HepG2 (cell line): ENCODE results near the gene PEX7. TPM values are rescaled to one million over a fixed set of nuclear protein-coding genes. Genes with fewer than 3 reads are reported as not detected.
"Not testable (repeated sequence)": the region's sequence is repeated elsewhere in the genome, so short reads cannot be mapped to it uniquely, and the experiment has no call there.

Experiments
- ATAC-seq: fragments of 200-7000 bp; cut with Tn5 transposase; 3 replicates; pipeline ENCODE4 v1.9.1; 2020; ENCODE audit warnings: mild to moderate bottlenecking, moderate library complexity
- BruUV-seq: library from RNA; stranded (reverse); fragments of 400-500 nt; replicated peaks from 2 replicates; lab custom pipeline; 2021; lab: Mats Ljungman, UMichigan
- CTCF ChIA-PET: fragments of 300-600 bp; formaldehyde crosslinking; extraction: SDS; loops from one replicate; lab custom pipeline; 2021; ENCODE audit warnings: low total read pairs, inconsistent platforms, low intra/inter-chr PET ratio; lab: Yijun Ruan, JAX
- POLR2A ChIA-PET: fragments of 350-600 bp; sonication (Branson Sonifier 250); formaldehyde crosslinking; loops from one replicate; lab custom pipeline; 2020; ENCODE audit warnings: antibody characterized with exemption, inconsistent platforms; lab: Yijun Ruan, JAX
- DNase-seq: peaks from one replicate; pipeline ENCODE4 v3.0.0-alpha.2; 2015; ENCODE audit warnings: low spot score
- FAIRE-seq: peaks from 3 replicates; lab custom pipeline; 2011; peaks lifted over from hg19 to GRCh38; lab: Jason Lieb, UNC
- H2AFZ ChIP-seq: one replicate; pipeline ENCODE4 v1.6.1; 2011; ENCODE audit warnings: low read length, inconsistent platforms
- H3K27ac ChIP-seq: fragments of 300-600 bp; 3 replicates; pipeline ENCODE4 v1.8.0; 2011; ENCODE audit warnings: mixed run types, mild to moderate bottlenecking, mixed read lengths, low read length, inconsistent platforms; ENCODE audit not compliant: insufficient read depth; ENCODE audit errors: extremely low read length
- H3K27me3 ChIP-seq, 2 experiments: fragments of 200-600 bp in 1 of 2; 2 replicates in 1 of 2; 3 replicates in 1 of 2; pipeline versions ENCODE4 v1.6.0 to v1.8.0; 2011; ENCODE audit warnings: low read length in 2 of 2, mild to moderate bottlenecking in 2 of 2, moderate library complexity in 2 of 2, inconsistent platforms in 1 of 2; ENCODE audit not compliant: insufficient read depth in 2 of 2, control insufficient read depth in 1 of 2
- H3K36me3 ChIP-seq, 2 experiments: fragments of 200-600 bp in 1 of 2; replicated peaks in 1 of 2; 2 replicates in 1 of 2; 3 replicates in 1 of 2; pipeline versions ENCODE4 v1.5.1 to v1.8.0; 2011; ENCODE audit warnings: low read length in 2 of 2, inconsistent platforms in 1 of 2; ENCODE audit not compliant: insufficient read depth in 2 of 2, control insufficient read depth in 1 of 2
- H3K4me1 ChIP-seq: 2 replicates; pipeline ENCODE4 v1.5.1; 2012; ENCODE audit warnings: low read length, inconsistent platforms; ENCODE audit not compliant: insufficient read depth
- H3K4me2 ChIP-seq: 2 replicates; pipeline ENCODE4 v1.6.0; 2011; ENCODE audit warnings: low read depth, low read length, inconsistent platforms
- H3K4me3 ChIP-seq, 3 experiments: fragments of 200-600 bp in 1 of 3; sonication (generic), shearing (Covaris generic) in 1 of 3; replicated peaks in 1 of 3; 2 replicates each; pipeline ENCODE4 v1.5.1; 2011 to 2016; ENCODE audit warnings: low read length in 3 of 3, inconsistent platforms in 2 of 3, low read depth in 2 of 3, mild to moderate bottlenecking in 2 of 3, control low read depth in 1 of 3, mixed read lengths in 1 of 3; ENCODE audit not compliant: insufficient read depth in 1 of 3
- H3K79me2 ChIP-seq: one replicate; pipeline ENCODE4 v1.6.1; 2011; ENCODE audit warnings: low read length, inconsistent platforms; ENCODE audit not compliant: insufficient read depth
- H3K9ac ChIP-seq: 2 replicates; pipeline ENCODE4 v1.6.0; 2011; ENCODE audit warnings: mild to moderate bottlenecking, low read depth, low read length, inconsistent platforms; ENCODE audit not compliant: insufficient read depth
- H3K9me3 ChIP-seq: 2 replicates; pipeline ENCODE4 v1.5.1; 2012; ENCODE audit warnings: mild to moderate bottlenecking, low read length
- H4K20me1 ChIP-seq: 2 replicates; pipeline ENCODE4 v1.6.0; 2011; ENCODE audit warnings: inconsistent platforms, mild to moderate bottlenecking, low read length, moderate library complexity; ENCODE audit not compliant: insufficient read depth
- HES4 ChIP-seq: sonication (generic); formaldehyde crosslinking; IDR thresholded peaks from 2 replicates; pipeline ENCODE4 v1.9.0; 2021; ENCODE audit warnings: mild to moderate bottlenecking, missing genetic modification reagents, borderline replicate concordance
- MEF2D ChIP-seq: sonication (generic); formaldehyde crosslinking; IDR thresholded peaks from 2 replicates; pipeline ENCODE4 v1.5.1; 2020; ENCODE audit warnings: mild to moderate bottlenecking, missing genetic modification reagents
- SRSF4 ChIP-seq: fragments of 200-400 bp; formaldehyde crosslinking; IDR thresholded peaks from one replicate; pipeline ENCODE4 v1.6.1; 2018; ENCODE audit warnings: mild to moderate bottlenecking, low read depth, low read length, moderate library complexity; ENCODE audit not compliant: poor library complexity, severe bottlenecking
- ZFP90 ChIP-seq: sonication (generic); formaldehyde crosslinking; IDR thresholded peaks from 2 replicates; pipeline ENCODE4 v1.8.0; 2022; ENCODE audit warnings: missing genetic modification reagents, mild to moderate bottlenecking, inconsistent platforms, borderline replicate concordance
- ZNF142 ChIP-seq: sonication (generic); formaldehyde crosslinking; IDR thresholded peaks from 2 replicates; pipeline ENCODE4 v1.4.0; 2020; ENCODE audit warnings: missing genetic modification reagents
- ZNF280D ChIP-seq: sonication (generic); formaldehyde crosslinking; IDR thresholded peaks from 2 replicates; pipeline ENCODE4 v1.5.1; 2020; ENCODE audit warnings: mild to moderate bottlenecking, missing genetic modification reagents
- WGBS: methylation state at CpG from one replicate; pipeline ENCODE4 v1.1.6; 2017; ENCODE audit warnings: low lambda C conversion rate; 5-methylcytosine and 5-hydroxymethylcytosine counted together
- in situ Hi-C: cut with HindIII; loops from 2 replicates; pipeline ENCODE4 v1.10.0; 2017; ENCODE audit warnings: low pct_unique_long_range_greater_than_20kb; ENCODE audit not compliant: extremely low pct_ligation_motif_present
- intact Hi-C: fragments of 100-400 bp; cut with micrococcal nuclease; formaldehyde crosslinking; loops from one replicate; pipeline ENCODE4 v1.10.0; 2022; ENCODE audit not compliant: unreplicated experiment
- polyA plus RNA-seq, 8 experiments: library from polyadenylated mRNA; depleted of rRNA in 3 of 8; stranded (reverse) in 7 of 8; unstranded in 1 of 8; fragments of >200 nt; fragmentation: Illumina TruSeq in 4 of 8; extraction: Trizol in 4 of 8; gene quantifications; 2 replicates each; pipeline versions ENCODE4 v1.2.1 to v1.2.3, GENCODE V29; 2011 to 2016; ENCODE audit warnings: low read depth in 4 of 8, missing spikeins in 1 of 8, mixed read lengths in 1 of 8; ENCODE audit not compliant: insufficient read depth in 1 of 8
- total RNA-seq, 5 experiments: library from RNA; depleted of rRNA; stranded (reverse); fragments of >200 nt; fragmentation: Illumina TruSeq; extraction: Trizol; gene quantifications; 2 replicates each; pipeline ENCODE4 v1.2.3, GENCODE V29; 2016; ENCODE audit warnings: low read depth in 1 of 5
- TF ChIP-seq, protein P1 (sequence below): sonication (generic); formaldehyde crosslinking; IDR thresholded peaks from 2 replicates; pipeline ENCODE4 v1.8.0; 2022; ENCODE audit warnings: missing genetic modification reagents, mild to moderate bottlenecking, inconsistent platforms, borderline replicate concordance

The PEX7 gene
- total and polyA plus RNA-seq, 2 of the 13 experiments (the other 11 are each of a cell fraction or from before 2014, with no cell fraction given), result 0.04 to 0.53 TPM

DNA sequence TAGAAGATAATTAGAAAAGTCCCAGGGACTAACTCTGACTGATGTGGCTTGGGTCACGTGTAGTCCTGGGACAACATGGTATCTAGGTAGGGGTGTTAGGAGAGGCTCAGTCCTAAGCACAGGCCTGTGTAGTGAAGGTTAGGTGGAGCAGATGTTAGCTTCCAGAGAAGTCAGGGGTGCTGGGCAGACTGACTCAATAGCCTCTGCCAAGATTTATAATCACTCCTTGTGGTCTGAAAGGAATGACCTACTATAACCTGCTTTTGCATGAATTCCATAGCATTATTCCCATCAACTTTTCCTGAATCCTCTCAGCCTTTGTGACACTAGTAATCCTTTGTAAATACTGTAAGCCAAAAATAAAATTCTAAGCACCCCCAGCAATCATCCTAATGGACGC lies 10.2 kb upstream of the PEX7 start (continued):
- no peak for TF ChIP-seq ZNF142
- no peak for TF ChIP-seq ZNF280D (CRISPR knock-in tag)
- TF ChIP-seq SRSF4, result no peak
- no peak for TF ChIP-seq MEF2D
- TF ChIP-seq ZFP90 (CRISPR knock-in tag), result no peak
- no peak for TF ChIP-seq HES4
- TF ChIP-seq, protein P1, sequence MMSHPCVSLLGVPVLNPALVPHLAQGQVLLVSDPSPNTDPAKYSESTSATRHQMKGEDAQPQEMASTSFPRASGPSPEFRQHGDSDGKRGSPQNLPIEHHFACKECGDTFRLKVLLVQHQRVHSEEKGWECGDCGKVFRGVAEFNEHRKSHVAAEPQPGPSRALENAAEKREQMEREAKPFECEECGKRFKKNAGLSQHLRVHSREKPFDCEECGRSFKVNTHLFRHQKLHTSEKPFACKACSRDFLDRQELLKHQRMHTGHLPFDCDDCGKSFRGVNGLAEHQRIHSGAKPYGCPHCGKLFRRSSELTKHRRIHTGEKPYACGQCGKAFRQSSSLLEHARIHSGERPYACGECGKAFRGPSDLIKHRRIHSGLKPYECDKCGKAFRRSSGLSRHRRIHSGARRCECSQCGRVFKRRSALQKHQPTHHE (CRISPR knock-in tag), result no peak

DNA sequence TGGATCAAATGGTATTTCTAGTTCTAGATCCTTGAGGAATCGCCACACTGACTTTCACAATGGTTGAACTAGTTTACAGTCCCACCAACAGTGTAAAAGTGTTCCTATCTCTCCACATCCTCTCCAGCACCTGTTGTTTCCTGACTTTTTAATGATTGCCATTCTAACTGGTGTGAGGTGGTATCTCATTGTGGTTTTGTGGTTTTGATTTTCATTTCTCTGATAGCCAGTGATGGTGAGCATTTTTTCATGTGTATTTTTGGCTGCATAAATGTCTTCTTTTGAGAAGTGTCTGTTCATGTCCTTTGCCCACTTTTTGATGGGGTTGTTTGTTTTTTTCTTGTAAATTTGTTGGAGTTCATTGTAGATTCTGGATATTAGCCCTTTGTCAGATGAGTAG lies 6.8 kb upstream of the PEX7 start:
- CTCF ChIA-PET, H3K4me3 ChIP-seq, H3K27ac ChIP-seq, BruUV-seq, H3K9ac ChIP-seq, H3K4me1 ChIP-seq, intact Hi-C loops, FAIRE-seq, DNase-seq, H3K9me3 ChIP-seq, ATAC-seq, POLR2A ChIA-PET, H3K79me2 ChIP-seq, H3K36me3 ChIP-seq, H2AFZ ChIP-seq, H3K27me3 ChIP-seq, in situ Hi-C loops, H4K20me1 ChIP-seq, H3K4me2 ChIP-seq: not testable (repeated sequence)
- WGBS, result 0% methylated on average over 1 of the region's 1 CpG
